Activated CD4-positive, alpha-beta T cell treated with anti-CD3 and anti-CD28 coated beads for 4 hours (primary cell): Measurements from ENCODE around the gene MAP1B.
"Not testable (repeated sequence)": the region's sequence is repeated elsewhere in the genome, so short reads cannot be mapped to it uniquely, and the experiment has no call there.

Experiments
- DNase-seq, 2 donors: peaks; one replicate each; pipeline ENCODE4 v3.0.0-alpha.2; 2020

Gene MAP1B

DNA sequence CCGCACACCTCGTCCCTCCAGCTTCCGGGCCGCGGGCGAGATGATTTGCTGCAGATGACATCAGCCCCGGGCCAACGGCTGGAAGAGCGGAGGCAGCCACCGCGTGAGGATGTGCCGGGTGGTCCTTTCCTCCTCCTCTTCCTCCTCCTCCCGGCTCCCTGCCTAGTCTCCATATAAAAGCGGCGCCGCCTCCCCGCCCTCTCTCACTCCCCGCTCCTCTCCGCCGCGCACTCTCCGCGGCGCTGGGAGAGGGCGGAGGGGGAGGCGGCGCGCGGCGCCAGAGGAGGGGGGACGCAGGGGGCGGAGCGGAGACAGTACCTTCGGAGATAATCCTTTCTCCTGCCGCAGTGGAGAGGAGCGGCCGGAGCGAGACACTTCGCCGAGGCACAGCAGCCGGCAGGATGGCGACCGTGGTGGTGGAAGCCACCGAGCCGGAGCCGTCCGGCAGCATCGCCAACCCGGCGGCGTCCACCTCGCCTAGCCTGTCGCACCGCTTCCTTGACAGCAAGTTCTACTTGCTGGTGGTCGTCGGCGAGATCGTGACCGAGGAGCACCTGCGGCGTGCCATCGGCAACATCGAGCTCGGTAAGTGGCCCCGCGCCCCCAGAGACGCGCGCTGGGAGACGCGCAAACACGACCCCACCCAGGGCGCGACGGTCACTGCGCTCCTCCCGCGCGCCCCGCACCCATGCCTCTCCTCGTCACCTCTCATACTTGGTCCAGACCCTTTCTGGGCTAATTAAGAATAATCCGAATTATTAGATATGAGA is at the start of gene MAP1B:
TSS of gene MAP1B (plus strand) at position 345 of the 770 bp plus-strand sequence. CDS start at position 402, 57 bp downstream.
- DNase-seq, result no peak

DNA sequence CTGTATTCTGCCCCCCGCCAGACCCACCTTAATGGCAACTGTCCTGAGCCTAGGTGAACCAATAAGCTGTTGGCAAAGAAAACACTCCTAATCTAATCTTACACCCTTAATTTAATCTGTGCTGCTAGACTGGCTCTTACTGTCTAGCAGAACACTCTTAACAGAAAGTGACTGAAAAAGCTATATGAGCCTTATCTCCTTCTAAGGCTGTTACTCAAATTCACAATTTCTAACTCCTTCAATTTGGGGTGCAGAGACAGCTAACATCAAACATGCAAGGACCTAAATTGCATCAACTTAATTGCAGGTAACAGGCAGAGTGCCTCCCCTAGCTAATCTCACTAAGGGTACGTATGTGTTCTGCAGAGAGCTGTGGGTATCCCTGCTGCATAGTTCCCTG is 49.5 kb upstream of the MAP1B start:
- DNase-seq, result no peak

DNA sequence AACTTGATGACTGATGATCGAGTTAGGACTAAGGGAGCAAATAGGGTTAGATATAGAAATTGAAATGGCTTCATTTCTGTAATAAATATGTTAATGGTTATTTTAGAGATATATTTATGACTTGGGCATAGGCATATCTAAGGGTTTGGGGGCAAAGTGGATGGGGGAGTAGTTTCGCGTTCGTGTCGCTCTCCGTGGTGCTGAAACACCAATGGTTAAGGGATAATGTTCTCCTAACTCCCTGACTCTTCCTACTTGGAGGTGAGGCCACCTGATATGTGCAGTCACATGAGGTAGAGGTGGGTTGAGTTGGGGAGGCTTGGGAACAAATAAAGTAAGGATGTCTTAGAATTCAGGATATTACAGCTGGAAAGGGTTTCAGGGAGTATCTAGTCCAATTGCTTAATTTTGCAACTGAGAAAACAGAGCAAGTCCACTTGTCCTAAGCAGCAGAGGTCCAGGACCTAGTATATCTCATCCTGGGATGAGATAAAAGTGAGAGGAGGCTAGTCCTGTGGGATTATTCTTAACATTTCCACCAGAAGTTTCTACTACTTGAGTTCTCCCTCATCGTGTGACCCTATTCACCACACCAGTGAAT is 44.0 kb upstream of the MAP1B start:
- DNase-seq, result no peak

DNA sequence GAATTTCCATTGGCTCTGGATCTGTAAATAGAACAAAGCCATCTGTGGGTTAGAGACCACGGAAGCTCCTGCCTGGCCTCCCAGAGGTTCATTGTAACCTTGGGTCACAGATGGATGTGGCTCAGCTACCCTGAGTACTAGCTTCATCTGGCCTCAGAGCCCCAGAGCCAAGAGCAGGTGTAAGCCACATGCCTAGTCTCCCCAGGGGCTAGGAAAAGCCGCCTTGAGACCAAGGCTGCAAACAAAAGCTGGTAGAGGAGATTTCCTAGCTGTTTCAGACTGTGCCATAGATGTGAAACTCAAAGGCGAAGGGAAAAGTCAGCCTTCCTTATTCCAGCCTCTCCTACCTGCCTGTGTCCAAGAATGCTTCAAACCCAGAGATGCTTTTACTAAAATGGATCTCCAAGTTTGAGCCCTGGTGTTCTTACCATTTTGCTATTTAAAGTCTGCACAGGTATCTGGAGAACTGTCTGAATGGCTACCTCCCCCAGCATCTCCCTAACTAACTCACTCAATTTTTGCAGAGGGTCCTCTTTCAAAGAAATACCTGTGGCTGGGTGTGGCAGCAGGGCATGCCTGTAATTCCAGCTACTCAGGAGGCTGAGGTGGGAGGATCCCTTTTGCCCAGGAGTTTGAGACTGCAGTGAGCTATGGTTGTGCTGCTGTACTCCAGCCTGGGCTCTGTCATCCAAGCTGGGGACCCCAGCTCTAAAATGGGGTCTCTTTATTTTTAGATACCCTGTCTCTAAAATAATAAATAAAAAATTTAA is 42.3 kb upstream of the MAP1B start:
- no peak for DNase-seq

DNA sequence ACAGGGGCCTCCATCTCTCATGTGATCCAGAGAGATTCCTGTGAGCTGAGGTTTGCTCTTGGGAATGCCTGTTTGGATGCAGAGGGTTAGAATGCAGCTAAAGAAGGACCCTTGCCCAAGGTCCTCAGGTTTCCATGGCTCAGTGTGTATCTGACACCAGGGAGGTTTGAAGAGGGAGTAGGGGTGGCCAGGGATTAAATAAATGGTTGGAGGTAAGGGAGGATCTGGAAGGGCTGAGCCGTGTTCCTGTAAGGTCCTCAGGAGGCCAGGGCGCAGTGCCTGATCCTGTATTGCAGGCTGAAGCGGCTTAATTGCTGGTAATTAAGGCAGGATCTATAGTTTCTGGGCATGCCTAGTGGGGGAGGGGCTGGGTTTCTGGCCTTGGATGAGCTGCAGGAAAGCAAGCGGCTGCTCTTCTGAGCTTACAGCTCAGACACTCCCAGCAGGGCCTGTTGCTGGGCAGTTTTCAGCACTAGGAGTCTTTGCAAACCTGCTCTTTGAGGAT is 41.5 kb upstream of the MAP1B start:
- no peak for DNase-seq

DNA sequence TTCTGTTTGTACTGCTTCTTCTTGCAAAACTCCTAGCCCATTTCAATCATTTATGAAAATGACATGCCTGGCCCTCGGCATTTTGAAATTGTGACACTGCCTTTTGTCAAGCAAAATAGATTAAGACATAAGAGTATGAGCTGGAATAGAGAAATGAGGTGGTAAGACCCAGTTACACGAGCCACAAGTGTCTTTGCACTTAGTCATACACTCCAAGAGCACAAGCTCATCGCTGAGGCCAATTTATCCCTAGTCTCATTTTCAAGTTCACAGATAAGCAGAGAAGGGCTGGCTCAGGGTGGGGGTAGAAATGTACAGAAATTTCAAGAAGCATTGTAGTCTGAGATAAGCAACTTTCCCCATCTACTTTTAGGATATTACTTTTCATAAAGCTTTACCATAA is 40.6 kb upstream of the MAP1B start:
- no peak for DNase-seq

DNA sequence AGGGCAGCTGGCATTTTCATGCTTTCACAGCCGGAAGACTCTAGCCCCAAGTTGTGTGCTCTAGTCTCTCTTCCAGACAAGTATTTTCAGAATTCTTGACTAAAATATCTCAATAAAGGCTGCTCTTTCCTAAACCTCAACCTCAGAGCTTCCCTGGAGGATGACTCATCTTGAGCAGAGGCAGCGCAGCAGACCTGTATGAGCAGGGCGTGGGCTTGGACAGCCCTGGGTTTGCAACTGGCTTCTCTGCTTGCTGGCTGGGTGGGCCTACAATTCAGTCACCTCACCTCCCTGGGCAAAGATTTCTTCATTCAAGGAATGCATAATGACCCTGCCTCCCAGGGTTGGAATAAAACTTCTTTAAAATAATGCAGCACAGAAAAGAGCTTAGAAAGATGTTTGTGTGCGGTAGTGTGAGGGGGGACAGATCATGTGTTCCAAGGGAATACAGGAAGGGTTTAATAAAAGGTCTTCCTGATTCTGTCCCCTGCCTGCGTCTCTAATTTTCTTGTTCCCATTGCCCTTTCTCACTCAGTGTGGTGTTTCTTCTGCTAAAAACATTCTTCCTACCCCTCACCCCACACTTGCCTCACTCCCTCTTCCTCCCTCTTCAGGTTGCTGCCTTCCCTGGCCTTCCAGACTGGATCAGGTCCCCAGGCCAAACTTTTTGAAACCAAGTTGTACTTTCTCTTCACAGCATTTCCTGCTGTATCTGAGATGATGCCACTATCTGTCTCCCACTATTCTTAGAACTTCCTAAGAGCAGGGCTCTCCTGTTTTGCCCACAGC is 39.4 kb upstream of the MAP1B start:
- DNase-seq, result no peak

DNA sequence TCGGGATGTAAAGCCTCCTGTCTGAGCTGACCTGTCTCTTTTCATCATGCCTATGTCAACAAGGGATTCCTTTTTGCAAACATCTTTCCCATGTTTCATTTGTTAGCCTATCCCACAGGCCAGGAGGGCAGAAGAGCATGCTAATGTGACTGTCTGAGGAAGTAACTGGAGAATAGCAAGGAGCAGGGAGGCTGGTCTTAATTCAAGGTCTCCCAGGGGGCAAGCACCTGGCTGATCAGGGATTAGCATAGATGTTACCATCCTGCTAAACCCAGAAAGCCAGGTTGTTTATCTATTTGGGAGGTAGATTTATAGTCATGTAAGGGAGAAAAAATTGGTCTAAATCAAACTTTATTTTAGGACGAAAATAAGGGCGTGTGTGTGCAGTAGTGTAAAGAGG is 36.7 kb upstream of the MAP1B start:
- DNase-seq, result no peak

DNA sequence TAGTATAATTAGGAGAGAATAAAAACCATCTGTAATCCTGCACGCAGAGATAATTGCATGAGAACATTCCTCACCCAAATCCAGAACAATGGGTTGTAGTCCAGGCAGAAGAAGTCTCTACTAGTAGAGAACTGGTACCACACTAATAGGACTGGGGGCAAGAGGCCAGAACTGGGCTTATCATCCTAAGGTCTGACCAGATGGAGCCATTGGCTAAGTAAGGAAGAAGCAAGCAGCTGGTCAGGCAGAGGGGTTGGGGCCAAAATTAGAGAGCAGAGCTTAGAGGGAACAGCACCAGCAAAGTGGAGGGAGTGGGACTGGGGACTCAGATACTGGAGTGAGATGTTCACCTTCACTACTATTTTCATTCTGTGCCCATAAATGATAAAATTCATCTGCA is 35.4 kb upstream of the MAP1B start:
- no peak for DNase-seq

DNA sequence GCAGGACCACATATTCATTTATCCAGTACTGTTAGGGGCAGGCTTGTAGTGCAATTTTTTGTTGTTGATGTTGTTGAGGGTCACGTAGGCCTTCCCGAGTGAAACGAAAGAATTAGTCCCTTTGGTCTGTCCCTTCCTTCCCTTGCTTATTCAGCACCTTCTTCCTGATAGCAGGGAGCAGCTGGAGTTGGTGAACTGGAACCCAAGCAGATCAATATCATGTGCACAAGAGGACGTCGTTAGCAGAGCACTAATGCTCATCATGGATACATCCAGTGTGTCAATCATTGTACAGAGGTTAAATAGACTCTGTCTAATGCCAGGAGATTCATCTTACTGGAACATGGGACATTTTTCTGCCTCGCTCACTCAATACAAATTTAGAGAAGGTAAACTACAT is 33.0 kb upstream of the MAP1B start:
- DNase-seq, result no peak

DNA sequence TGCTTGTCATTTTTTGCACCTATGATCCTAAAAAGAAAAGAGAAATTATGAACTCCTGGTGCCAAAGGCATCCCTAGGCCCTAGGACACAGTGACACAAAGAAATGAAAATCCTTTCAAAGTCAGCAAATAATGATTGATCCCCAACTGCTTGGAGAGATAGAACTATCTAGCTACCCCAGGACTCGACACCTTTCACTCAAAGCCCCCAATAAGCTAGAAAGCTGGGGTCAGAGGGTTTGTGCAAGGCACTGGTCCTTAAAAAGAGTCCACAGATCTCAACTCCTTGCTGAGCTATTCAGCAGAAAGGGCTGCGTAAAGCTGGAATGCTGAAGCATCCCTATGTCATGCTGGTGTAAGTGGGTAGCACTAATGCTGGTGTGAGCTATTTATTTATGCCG is 31.8 kb upstream of the MAP1B start:
- no peak for DNase-seq

DNA sequence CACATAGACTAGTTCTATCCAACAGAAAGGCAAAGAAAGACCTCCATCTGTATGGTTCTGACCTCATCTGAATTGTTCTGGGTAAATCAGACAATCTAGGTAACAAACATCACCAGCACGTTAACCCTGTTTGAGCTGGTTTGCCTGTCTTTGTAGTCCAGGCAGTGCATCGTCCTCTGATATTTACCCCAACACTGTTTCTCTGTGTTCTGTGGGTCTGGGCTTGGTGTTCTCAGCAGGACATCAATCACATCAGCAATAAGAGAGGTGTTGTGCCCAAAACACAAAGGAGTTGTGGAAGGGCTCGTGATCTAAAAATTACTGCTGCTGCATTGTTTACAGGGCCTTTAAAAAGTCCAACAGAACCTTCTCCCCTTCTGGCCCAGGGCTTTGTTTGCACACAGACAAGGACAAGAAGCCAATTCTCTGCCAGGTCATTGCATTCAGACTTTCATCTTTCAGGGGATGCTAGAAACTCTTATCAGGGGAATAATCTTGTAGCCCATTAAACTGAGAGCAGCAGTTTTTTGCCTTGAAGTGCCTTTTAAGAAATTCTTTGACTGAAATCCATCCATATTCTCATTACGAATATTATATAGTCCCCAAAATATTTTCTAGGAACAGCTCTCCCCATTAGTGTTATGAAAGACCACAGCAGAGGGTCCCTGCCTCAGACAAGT is 30.5 kb upstream of the MAP1B start:
- DNase-seq, result no peak

DNA sequence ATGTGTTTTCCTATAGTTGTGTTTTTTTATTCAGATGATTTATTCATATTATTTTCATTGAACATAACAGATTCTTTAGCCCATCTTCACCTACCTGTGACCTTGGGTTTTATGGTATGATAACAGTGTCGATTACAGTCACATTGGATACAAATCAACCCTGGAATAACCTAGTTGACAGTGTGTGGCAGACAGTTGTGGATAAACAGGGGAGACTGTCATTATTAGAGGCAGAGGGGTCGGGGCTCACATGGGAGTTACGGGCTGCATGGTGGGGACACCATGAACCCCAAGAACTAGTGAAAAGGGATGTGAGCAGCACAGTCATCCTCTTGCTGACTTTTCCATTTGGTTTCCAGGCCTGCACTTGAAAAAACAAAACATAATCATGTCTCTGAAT is 29.9 kb upstream of the MAP1B start:
- DNase-seq, result no peak

DNA sequence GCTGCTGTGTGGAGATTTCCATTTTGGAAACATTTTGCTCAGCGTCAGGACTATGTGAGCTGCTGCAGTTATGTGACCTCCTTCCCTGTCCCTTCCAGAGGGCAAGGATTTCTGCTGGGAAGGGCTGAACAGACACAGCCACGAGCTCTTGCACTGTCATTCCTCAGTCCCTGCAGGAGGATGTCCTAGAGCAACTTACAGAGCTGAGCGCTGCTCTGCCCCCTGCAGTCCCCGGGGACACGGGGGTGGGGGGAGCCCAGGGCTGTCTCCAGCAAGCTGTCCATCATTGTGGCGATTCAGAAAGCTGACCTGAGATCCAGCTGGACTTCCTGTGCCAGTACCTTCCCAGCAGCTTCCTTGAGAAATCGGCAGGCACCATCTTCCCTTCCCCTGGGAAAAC is 28.0 kb upstream of the MAP1B start:
- no peak for DNase-seq

DNA sequence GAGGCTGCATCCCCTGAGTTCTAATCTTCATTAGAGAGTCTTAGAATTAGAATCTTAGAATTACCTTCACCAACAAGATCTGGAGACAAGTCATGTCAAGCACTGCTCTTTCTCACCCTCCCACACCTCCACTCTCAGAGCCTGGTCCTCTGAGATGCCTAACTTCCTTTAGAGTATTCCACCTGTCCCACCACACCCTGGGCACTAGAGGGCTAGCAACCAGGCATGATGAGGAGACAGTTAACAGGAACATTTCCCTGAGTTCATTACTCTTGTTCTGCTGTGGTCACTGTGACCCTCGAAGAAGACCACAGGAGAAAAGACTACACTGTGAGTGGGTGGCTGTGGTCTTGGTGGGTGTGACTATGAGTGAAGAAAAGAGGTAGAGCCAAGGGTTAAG is 25.2 kb upstream of the MAP1B start:
- DNase-seq, result no peak

DNA sequence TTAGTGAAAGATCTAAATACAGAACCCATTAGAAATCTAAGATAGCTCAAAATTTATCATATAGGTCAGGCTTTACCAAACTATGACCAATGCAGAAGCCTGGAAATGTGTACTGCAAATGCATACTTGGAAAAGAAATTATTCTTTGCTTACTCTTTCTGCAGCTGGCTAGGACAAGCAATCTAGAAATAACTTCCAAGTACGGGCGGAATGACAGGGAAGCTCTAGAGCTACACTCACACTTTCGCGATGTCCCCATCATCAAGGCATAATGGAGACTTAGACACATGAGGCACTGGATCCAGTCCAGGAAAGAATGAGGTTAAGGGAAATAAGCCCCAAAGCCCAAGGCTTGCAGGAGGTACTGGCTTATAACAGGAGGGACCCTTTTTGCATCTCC is 22.4 kb upstream of the MAP1B start:
- DNase-seq, result no peak

DNA sequence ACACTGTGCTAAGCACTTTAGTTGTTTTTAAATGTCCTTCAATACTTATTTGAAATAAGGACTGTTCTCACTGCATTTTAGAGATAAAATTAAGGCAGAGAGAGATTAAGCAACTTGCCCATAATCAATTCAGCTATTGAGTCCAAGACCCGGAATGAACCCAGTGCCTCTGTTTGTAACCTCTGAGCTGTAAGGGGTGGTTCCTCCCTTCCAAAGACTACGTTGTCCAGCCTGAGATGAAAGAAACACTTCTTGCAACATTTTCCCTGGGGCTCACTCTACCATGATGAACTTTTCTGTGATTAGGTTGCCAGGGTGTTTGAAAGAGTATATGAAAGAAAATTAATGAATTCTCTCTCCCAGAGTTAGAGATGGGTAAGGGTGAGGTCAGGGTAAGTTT is 22.0 kb upstream of the MAP1B start:
- no peak for DNase-seq

DNA sequence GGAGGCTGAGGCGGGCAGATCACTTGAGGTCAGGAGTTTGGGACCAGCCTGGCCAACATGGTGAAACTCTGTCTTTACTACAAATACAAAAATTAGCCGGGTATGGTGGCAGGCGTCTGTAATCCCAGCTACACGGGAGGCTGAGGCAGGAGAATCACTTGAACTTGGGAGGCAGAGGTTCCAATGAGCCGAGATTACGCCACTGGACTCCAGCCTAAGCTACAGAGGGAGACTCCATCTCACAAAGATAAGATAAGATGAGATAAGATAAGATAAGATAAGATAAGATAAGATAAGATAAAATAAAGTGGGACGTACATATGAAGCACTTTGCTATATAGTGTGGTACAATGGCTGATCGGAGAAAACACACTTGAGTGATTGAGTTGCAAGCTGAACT is 17.6 kb upstream of the MAP1B start:
- DNase-seq, result not testable (repeated sequence)

DNA sequence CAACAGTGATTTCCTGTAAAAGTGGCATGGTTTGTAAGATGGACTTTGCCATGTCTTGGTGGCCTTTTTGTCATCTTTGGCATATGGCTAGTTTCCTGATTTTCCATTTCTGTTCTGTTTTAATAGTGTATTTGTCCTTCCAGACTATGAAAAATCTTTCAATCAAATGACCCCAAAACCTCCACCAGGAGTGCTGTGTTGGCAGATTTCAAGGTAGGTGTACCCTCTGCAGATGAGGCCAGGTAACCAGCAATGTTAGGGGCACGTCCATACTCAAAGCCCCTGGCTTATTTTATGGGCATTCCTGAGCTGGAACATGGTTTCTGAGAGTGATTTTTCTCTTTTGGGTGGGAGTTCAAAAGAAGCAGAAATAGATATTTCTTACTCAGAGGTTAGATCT is 15.2 kb upstream of the MAP1B start:
- no peak for DNase-seq

DNA sequence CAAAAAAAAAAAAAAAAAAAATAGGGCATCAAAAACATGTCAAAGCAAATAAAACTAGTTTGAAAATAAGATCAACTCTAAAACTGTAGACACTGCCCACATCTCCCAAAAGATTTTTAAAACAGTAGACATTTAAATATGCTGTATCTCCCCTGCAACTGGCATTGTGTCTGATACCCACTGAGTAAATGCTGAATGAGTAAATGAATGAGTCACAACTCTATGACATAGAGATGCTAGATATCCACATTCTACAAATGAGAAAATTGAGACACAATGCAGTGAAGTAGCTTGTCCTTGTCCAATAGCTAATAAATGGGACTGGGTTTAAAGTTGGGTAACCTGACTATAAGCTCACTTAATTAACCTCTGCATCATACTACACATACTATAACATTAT is 14.1 kb upstream of the MAP1B start:
- no peak for DNase-seq

DNA sequence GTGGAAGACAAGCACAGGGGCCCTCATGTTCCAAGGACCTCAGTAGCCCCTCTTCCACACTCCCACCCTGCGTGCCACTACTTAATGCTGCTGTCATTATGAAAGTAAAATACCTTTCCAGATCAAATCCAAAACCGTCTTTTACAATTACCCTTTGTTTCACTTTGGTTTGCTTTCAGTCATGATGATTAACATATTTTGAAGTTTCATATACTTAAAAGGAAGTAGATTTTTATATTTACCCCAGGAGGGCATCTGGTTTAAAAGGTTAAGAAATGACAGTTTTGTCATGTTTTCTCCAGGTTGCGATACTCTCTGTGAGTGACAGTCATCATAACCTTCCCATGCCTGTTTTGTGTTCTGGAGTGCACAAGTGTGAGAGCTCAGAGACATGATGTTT is 13.5 kb upstream of the MAP1B start:
- no peak for DNase-seq

DNA sequence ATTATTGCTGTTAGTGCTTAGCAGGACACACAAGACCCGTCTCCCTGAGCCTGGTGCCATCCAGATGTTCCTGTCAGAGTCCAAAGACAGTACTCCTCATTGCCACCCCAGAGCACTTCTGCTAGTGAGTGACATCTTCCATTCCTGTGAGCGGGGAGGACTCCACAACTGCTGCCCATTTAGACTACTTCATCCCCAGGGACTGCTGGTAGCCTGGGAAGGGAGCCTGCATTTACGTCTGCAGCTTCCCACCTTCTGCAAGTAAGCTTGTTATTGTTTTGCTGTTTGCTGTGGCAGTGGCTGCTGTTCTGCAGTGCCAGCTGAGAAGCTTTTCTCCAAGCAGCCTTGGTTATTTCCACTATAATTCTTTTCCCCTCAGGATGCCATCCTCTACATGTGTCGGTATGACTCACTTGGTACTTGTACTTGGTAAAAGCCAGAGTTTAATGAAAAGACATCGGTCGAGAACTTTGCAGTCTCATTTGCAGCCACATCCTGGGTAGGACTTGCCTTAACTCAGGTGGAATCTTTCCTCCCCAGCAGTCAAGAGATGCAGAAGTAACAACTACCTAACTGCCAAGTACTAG is 10.6 kb upstream of the MAP1B start:
- DNase-seq, result no peak
